Fibroblast of skin of scalp (primary cell): ENCODE results near the gene SMARCD1.

Experiments
- DNase-seq: peaks from one replicate; pipeline ENCODE4 v3.0.0-alpha.2; 2013

The SMARCD1 gene

GRCh38 chr12:50057000-50057841 lies 27.9 kb upstream of the SMARCD1 start, which contains the start of gene ASIC1:
TSS of gene ASIC1 (plus strand) at chr12:50057596. CDS start at chr12:50058767, 1,171 bp downstream.
- DNase-seq = peak; percentile 75

GRCh38 chr12:50057896-50058670 lies 27.1 kb upstream of the SMARCD1 start:
- no peak for DNase-seq

GRCh38 chr12:50058743-50059312 lies 26.3 kb upstream of the SMARCD1 start:
- DNase-seq = no peak

GRCh38 chr12:50059440-50060119 lies 25.6 kb upstream of the SMARCD1 start:
- DNase-seq = peak; percentile 19

- no peak for DNase-seq
Measured at GRCh38 chr12:50060120-50060468, 25.0 kb upstream of the SMARCD1 start.

GRCh38 chr12:50061171-50061570 lies 24.0 kb upstream of the SMARCD1 start:
- no peak for DNase-seq

GRCh38 chr12:50061946-50062686 lies 23.0 kb upstream of the SMARCD1 start:
- peak; percentile 34 for DNase-seq

GRCh38 chr12:50062728-50063460 lies 22.2 kb upstream of the SMARCD1 start:
- DNase-seq = no peak

GRCh38 chr12:50065726-50066310 lies 19.3 kb upstream of the SMARCD1 start:
- DNase-seq = peak; percentile 61

- peak; percentile 96 for DNase-seq
Measured at GRCh38 chr12:50066402-50066801, 18.7 kb upstream of the SMARCD1 start.

- DNase-seq = no peak
Measured at GRCh38 chr12:50069069-50069468, 16.1 kb upstream of the SMARCD1 start.

- no peak for DNase-seq
Measured at GRCh38 chr12:50069539-50069938, 15.6 kb upstream of the SMARCD1 start.

GRCh38 chr12:50070314-50071060 lies 14.7 kb upstream of the SMARCD1 start:
- DNase-seq = peak; percentile 84

- DNase-seq = no peak
Measured at GRCh38 chr12:50072198-50072907, 12.8 kb upstream of the SMARCD1 start.

- DNase-seq = no peak
Measured at GRCh38 chr12:50073206-50073605, 11.9 kb upstream of the SMARCD1 start.

GRCh38 chr12:50073712-50074111 lies 11.4 kb upstream of the SMARCD1 start:
- no peak for DNase-seq

- DNase-seq = peak; percentile 80
Measured at GRCh38 chr12:50074936-50075807, 10.0 kb upstream of the SMARCD1 start.

- no peak for DNase-seq
Measured at GRCh38 chr12:50075808-50076170, 9.4 kb upstream of the SMARCD1 start.

- DNase-seq = no peak
Measured at GRCh38 chr12:50077099-50077498, 8.0 kb upstream of the SMARCD1 start.
